Skin of body (tissue), 2 donors: ENCODE data around the gene PLPP4. TPM values are rescaled to one million over a fixed set of nuclear protein-coding genes. Genes with fewer than 3 reads are reported as not detected.

ENCODE experiments used
- DNase-seq: peaks from one replicate; lab custom pipeline; 2025; lab: John Stamatoyannopoulos, UW
- total RNA-seq: library from RNA; depleted of rRNA; stranded (reverse); fragments of >200 nt; gene quantifications from one replicate; pipeline ENCODE4 v1.2.3, GENCODE V29; 2014

The PLPP4 gene
- total RNA-seq, 1 donor from 2014 or later: 5.3 TPM

DNA sequence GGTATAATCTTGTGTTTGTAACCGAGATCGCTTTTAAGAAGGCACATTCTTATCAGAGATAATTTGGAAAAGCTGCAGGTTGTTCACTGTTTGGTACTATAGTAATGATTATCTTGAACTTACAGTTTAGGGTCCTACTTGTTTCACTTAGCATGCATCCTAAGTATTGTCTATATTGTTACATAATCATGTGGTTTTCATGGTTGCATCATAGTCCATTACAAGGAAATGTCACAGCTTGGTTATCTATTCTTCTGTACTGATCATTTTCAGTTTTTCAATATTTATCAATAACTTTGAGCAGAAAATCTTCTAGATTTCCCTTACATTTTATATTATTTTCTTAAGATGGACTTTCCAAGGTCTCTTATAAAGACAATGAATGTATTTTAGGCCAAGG is 116.3 kb downstream of the PLPP4 start:
- DNase-seq: no peak

DNA sequence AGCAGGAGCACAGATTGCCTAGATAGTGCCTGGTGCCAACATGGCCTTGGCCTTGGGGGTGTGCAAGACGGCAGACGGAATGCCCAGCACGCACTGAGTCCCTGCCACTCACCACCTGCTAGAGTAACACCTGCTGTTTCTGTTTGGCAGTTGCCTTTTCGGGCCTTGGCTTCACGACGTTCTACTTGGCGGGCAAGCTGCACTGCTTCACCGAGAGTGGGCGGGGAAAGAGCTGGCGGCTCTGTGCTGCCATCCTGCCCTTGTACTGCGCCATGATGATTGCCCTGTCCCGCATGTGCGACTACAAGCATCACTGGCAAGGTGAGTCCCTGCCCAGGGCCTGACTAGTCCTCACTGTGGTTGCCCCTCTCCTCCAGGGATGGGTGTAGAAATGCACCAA is 118.0 kb downstream of the PLPP4 start:
- no peak for DNase-seq

DNA sequence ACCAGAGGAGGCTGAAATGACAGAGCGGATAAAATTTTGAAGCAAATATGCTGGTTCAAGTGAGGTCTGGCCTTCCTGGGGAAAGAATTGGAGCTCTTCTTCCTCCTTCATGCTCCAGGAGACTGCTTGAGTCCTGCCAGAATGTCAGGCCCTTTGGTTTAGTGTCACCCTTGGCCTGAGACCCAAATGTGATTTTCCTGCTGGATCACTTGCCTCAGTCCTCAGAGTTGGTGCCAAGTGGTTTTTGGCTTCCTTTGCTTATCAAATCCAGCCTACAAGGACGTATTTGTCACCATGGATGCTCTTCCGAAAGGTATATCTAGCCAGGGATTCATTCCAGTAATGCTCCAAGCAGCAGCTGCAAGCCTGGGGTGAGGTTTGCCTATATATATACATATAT is 118.4 kb downstream of the PLPP4 start:
- DNase-seq: no peak

DNA sequence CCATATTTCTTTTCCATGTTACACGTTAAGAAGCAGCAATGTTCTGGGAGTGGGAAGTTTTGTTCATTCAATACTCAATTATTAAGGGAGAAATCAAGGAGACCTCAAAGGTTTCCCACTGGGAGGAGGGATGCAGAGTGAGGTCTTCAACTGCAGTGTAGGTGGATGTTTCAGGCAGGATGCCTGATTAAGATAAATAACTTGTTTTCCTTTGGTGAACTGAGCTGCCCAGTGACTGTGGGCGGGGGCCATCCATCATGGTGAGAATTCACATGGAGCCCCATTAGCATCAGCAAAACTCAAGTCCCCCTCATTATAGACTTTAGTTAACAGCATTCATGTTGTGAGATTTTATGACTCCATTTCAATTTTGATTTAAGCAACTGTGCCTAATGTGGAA is 121.1 kb downstream of the PLPP4 start:
- no peak for DNase-seq

DNA sequence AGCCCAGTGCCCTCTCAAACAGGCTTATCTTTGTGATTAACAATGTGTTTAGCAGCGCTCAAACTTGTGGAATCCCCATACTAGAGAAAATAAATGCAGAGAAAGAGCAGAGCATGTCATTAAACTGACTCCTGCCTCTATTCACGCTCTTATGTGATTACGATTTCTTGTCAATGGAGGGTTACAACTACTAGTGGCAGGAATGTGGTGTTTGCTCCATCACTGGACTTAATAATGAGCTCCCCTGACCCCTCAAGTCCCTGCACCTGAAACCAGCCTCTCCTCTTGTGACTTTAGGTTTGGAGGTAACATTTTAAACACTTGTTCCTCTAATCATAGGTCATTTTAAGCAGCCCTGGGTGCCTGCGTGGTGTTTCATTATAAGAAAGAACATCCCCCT is 121.9 kb downstream of the PLPP4 start:
- DNase-seq: no peak

DNA sequence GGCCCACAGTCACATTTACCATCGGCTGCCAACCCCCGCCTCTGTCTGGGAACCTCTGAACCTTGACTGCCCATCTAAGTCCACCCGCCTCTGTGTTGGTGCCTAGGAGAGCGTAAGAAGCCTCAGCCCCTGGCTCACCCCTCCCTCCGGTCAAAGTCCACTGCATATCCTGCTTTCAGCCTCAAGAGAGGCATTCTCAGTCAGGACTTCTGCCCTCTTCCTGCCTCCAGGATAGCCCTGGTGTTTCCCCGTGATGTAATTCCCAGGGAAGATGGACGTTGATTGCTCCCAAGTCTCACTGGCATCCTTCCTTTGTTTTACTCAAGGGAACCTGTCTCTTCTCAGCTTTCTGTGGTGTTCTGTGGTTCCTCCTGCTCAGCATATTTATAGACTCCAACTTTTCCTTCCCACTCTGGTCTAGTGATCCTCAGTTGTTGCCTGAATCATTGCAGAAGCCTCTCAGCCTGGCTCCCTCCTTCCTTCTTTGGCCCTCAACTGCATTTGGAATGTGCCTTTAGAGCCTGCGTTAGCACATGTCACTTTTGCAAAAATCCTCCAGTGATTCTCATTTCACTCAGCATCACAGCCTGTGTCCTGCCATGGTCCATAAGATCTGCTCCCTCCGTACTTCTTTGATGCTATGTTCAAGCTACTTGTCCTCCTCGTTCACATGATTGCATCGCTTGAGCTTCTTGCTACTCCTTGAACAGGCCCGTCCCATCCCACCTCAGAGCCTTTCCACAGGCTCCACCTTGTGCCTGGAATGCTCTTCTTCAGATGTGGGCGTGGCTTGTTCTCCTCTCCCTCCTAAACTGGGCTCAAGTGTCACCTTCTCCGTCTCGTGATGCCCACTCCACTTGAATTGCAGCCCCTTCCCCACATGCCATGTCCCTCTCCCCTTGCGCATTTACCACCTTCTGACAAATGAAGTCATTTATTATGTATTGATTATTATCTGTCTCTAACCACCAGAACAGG is 124.2 kb downstream of the PLPP4 start:
- no peak for DNase-seq

DNA sequence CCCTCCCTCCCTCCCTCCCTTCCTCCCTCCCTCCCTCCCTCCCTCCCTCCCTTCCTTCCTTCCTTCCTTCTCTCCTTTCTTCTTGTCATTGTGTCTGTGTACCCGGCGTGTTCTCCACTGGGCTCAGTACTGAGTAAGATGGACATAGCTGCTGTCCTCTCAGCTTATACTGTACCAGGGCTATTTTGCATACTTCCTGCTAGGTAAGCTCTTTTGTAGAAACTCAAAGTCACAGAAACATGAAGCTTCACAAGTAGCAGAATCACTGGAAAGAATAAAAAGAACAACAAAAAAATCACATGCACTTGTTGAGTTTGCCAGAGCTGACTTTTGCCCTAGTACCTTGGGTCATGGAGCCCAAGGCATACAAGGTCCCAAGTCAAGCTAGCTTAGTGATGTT is 125.7 kb downstream of the PLPP4 start:
- DNase-seq: no peak

DNA sequence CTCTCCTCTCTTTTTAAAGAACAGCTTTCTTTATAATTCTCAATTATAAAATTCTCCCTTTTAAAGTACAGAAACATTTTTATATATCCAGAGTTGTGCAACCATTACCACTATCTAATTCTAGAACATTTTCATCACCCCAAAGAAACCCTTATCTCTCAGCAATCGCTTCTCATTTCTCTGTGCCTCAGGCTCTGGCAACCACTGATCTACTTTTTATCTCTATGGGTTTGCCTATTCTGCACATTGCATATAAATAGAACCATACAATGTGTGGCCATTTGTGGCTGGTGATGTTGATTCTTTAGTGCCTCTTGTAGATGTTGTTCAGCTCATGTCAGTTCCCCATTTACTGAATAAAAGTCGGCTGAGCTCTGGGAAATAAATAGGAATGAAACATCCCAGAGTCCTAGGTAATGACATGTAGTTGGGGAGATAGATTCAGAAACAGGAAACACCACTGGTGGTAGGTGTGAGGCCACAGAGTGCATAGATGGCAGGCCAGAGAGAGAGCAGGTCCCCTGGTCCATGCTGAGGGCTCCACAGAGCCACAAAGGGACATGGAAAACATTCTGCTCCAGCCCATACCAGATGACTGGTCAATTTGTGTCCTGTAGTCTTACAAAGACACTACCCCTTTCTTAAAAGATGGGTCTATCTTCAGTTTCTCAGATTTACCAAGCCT is 126.5 kb downstream of the PLPP4 start:
- DNase-seq: no peak

DNA sequence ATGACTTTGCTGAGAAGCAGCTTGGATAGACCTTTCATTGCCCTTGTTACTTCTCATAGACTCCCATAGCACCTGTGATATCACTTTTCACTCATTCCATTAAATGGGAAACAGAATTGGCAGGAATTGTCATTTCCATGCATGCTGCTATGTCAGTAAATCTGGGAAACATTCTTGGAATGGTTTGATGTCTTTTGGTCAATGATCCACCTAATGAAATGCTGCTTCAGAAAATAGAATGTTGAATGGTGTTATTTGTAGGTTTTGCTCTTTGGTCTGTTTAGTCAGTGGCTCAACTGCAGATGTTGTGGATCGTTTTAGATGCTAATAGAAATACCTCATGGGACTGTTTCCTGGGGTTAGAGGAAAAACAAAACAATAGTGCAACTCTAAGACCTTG is 127.8 kb downstream of the PLPP4 start:
- DNase-seq: no peak

DNA sequence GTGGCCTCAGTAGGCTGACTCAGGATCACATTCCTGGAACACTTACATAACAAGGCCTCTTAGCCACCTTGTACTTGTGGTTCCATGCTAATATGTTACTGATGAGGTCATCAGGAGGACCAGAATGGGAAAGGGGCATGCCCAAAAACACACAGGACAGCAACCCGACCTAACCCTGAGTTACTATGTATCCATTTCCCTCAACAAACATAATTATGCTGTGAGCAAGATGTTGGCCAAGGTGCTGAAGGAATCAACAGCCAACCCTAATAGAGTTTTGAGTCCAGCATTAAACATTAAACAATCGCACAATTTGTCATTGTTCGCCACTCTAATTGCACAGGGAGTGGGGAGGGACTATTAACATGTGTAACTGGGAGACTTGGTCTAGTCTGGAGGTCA is 129.4 kb downstream of the PLPP4 start:
- no peak for DNase-seq

DNA sequence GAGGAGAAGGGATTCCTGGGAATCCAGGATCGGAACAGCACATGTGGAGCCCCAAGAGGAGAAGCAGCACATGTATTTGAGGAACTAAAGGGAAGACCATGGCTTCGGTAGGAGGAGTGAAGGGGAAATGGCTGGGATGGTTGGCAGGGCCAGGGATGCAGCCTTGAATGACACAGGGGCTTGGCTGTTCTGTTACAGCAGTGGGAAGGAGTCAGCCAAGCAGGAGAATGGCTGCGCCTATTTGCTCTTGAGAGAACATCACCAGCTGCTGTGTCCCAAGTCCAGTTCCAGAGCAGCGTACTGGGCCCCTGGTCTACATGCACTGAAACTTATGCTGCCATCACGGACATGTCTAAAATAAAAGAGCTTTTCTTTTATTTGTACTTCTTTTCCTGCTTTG is 130.0 kb downstream of the PLPP4 start:
- no peak for DNase-seq

DNA sequence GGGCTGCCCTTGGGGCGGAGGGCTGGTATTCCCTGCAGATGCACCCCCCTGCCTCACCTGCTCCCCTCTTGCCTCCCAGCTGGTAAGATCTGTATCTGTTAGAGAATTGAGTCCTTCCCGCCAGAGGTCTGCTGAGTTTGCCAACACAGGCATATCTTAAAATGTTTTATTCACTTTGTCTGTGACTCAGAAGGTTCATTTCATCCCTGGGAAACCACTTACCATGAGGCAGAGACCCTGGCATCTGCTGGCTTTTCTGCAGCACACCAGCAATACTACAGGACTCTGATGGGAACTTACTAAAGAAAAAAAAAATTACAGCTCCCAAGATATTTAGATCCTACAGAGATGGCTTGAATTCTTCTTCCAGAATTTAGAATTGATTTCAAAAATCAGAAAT is 131.3 kb downstream of the PLPP4 start:
- DNase-seq: no peak

DNA sequence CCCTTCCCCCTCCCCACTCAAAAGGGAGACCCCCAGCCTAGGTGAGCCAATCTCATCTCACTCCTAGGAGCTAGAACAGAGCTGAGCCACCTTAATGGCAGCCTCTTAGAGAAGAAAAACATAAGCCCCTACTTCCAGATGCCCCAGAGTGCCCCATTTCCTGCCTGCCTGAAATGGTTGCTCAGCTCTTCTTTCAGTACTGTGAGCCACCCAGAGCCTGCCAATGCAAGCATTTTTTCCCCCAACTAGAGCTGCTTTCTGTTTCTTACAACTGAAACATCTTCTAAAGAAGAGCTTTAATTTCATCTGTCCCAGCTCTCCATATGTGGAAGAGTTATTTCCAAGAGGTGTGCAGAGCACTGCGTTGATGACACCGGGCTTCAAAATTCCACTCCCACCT is 136.7 kb downstream of the PLPP4 start:
- DNase-seq: no peak

DNA sequence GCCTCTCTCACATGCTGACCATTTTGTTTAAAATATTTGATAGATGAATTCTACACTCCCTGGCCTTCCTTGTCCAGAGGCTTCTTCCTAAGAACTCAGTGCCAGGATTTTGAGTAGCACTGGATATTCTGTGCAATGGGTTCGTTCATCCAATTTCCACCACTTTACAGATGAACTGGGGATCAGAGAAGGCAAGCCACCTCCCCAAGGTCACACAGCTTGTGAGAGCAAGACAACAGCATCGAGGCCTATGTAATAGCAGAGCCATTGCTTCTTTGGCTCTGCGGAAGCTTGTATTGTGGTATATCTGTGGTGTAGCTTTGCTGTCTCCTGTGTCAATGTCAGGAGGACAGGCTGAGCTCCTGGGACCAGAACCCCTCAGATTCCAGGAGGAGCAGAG is 140.9 kb downstream of the PLPP4 start:
- DNase-seq: no peak

DNA sequence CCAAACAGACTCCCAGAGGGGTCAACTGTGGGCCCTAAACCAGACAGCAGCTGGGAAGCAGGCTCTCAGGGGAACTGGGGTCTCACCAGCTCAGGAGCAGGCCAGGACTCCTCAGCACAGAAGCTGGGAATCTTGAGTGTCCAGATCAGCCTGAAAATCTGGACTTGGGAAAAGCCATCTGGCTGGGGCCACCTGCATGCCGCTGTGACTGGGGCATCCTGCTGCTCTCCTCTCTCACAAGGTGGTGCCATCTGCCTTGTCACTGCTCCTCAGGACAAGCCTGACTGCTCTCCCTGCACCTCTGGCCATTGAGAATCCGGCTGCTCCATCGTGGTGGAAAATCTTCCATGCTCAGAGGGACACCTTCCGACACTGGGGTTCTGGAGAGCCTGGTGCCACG is 141.4 kb downstream of the PLPP4 start:
- DNase-seq: no peak

DNA sequence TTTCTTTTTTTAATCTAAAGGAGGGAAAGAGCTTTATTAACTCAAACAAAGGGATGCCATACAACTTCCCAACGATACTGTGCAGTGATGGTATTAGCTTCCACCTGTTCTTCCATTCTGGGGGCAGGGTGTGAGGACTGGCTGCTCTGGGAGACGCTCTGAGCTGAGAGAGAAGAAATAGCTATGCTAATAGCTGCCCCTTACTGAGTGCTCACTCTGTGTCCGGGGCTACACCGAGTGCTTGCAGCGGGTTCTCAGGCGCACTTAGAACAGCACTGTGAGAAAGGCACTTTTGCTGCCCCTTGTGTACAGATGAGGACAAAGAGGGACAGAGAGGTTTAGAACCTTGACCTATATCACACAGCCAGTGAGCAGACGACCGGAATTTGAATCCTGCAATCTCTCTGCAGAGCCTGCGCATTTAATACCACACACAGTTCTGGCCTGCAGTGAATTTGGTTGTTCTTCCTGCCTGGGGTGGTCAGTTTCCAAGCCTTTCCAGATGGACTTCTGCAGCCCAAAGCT is 142.2 kb downstream of the PLPP4 start:
- no peak for DNase-seq

DNA sequence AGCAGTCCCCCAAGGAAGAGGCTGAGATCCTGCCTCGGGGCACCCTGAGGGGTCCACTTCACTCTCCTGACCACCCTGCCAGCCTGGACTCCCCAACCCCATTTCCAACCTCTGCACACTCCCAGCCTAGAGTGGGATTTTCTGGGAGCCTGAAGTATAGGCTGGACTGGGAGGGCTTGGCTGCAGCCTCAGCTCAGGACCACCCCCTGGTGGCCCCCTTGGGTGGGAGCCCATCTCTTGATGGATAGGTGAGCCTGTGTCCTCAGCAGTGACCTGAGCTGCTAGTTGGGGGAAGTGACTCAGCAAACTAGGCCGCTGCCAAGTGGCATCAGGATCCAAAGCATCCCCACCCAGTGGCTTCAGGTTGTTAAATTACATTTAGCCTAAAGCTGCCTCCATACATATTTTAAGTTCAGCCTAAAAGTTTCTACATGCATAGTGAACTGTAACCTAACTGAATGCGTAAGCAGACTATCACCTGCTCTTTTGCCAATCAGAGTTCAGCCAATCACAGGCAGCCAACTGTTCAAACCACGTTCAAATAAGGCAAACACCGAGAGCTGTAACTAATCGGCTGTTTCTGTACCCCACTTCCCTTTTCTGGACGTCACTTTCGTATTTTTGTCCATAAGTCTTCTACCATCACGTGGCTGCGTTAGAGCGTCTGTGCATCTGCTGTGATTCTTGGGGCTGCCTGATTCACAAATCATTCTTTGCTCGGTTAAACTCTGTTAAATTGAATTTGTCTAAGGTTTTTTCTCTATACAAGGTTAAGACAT is 144.0 kb downstream of the PLPP4 start:
- DNase-seq: no peak

DNA sequence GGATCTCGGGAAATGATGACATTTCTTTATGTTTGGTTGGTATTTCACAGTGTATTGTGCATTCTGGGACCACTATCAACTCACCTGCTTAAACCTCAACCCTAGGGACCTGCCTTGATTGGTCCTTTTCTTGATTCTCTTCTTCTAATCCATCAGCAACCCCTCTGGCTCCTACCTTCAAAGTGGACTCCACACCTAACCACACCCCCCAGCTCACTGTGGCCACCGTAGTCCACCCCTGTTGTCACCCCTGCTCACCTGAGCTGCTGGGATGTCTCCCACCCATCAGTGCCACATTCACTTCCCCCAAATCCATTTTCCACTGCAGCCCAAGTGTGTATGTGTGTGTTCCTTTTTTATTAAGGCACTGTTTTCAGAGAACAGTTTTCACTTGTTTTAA is 145.0 kb downstream of the PLPP4 start:
- DNase-seq: no peak

DNA sequence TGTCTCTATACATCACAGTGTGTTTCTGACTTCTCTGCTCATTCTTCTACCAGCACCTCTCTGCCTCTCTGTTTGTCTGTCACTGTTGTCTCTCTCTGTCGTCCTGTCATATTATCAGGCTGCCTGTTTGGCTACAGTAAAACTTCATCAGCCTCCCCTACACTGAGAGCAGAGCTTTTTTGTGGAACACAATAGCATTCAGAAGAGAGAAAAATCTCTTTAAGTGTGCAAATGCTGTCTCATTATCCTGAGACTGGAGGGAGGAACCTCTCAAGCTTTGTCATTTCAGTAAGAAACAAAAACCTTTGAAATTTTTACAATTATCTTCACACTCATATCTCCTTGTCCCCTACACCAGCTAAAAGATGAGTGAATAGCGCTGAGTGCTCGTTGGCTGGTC is 148.4 kb downstream of the PLPP4 start:
- DNase-seq: no peak

DNA sequence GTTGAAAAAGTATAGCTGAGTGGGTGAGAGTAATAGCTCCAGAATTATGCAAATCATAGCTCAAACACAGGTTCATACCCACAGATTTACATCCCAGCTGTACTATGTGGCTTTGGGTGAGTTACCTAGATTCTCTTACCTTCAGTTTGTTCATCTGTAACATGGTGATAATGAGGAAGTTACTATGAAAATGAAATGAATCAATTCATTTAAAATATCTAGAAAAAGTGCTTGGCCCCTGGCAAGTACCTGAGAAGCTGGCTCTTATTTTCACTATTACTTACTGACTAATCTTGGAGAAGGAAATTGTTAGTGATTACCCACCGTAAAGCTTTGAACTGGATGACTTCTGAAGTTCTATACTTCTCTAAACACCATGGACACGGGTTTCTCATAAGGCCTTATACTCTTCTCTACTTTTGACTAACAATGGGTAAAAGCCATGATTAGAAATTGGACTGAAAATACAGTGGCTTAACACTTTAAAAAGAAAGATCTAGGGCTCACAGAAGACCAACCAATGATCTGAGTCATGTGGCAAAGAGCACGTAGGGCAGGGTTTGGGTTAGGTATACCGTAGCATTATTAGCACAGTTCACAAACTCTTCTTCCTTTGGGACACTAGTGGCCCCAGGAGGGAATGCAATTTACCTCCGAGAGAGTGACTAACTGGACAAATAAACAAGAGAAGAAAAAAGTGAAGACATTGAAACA is 149.2 kb downstream of the PLPP4 start:
- DNase-seq: no peak

DNA sequence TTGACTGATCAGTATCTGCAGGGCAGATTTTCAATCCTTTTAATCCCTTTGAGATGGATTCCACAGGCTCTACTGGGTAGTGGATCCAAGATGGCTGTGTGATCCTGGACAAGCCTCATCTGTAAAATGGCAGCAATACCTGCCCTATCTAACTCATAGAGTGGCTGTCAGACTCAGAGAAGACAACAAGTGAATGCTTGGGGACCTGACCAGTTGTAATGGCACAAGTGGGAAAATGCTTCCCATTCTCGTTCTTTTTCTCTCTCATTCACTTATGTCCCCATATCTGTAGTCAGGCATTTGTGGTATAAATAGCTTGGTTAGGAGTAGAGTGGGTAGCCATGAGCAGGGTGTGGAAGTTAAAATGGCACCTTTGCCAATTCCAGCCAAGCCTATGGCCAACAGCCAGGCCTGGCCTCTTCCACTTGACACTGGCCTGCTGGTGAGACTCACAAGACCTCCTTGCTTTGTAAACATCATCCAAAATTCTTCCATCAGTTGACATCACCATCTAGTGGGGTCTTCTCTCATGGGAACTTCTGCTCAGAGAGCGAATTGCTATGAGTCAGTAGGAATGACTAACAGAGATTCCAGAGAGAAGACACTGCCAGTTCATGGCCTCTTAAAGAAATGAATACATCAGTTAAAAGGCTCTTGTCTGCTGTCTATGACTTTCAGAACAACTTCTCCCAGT is 150.1 kb downstream of the PLPP4 start:
- DNase-seq: no peak
